Occipital lobe (tissue), 2 donors: ENCODE measurements around the gene HSD17B7. TPM values are rescaled to one million over a fixed set of nuclear protein-coding genes. Genes with fewer than 3 reads are reported as not detected.
A peak's percentile ranks its signal among the peaks of the same experiment; 100 is the strongest.
"Not testable (repeated sequence)": the region's sequence is repeated elsewhere in the genome, so short reads cannot be mapped to it uniquely, and the experiment has no call there.

Experiments
- DNase-seq: peaks from one replicate; lab custom pipeline; 2025; lab: John Stamatoyannopoulos, UW
- total RNA-seq: library from RNA; depleted of rRNA; stranded (reverse); fragments of >200 nt; gene quantifications from one replicate; pipeline ENCODE4 v1.2.3, GENCODE V29; 2014

HSD17B7 gene, protein sequence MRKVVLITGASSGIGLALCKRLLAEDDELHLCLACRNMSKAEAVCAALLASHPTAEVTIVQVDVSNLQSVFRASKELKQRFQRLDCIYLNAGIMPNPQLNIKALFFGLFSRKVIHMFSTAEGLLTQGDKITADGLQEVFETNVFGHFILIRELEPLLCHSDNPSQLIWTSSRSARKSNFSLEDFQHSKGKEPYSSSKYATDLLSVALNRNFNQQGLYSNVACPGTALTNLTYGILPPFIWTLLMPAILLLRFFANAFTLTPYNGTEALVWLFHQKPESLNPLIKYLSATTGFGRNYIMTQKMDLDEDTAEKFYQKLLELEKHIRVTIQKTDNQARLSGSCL
- 27.3 TPM for total RNA-seq

- peak; percentile 63 for DNase-seq
Measured at GRCh38 chr1:162790303-162790984, at the start of gene HSD17B7. TSS of gene HSD17B7 (plus strand) at chr1:162790702. CDS start at chr1:162790801, 99 bp downstream.

DNA sequence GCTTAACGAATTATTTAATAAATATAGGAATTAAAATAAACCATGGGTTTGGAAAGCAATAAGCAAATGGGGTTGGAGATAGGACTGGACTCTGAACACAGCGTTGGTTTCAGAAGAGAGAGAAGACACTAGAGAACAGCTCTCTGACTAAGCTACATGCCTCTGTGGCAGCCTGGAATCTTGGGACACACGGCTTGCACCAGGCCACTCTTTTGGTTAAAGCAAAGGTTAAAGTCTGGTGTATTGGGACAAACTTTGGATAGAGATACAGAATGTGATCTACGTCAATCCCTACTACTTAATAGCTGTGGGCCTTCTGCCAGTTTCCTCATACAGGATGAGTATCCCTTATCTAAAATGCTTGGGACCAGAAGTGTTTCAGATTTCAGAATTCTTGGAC lies 49.7 kb upstream of the HSD17B7 start:
- no peak for DNase-seq

- no peak for DNase-seq
Measured at GRCh38 chr1:162741574-162741973, 48.9 kb upstream of the HSD17B7 start.

DNA sequence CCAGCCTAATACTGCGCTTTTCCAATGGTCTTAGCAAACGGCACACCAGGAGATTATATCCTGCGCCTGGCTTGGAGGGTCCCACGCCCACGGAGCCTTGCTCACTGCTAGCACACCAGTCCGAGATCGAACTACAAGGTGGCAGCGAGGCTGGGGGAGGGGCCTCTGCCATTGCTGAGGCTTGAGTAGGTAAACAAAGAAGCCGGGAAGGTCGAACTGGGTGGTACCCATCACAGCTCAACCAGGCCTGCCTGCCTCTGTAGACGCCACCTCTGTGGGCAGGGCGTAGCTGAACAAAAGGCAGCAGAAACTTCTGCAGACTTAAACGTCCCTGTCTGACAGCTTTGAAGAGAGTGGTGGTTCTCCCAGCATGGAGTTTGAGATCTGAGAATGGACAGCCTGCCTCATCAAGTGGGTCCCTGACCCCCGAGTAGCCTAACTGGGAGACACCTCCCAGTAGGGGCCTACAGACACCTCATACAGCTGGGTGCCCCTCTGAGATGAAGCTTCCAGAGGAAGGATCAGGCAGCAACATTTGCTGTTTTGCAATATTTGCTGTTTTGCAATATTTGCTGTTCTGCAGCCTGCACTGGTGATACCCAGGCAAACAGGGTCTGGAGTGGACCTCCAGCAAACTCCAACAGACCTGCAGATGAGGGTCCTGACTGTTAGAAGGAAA lies 44.1 kb upstream of the HSD17B7 start:
- DNase-seq: not testable (repeated sequence)

- DNase-seq: no peak
Measured at GRCh38 chr1:162753001-162753658, 37.4 kb upstream of the HSD17B7 start.

DNA sequence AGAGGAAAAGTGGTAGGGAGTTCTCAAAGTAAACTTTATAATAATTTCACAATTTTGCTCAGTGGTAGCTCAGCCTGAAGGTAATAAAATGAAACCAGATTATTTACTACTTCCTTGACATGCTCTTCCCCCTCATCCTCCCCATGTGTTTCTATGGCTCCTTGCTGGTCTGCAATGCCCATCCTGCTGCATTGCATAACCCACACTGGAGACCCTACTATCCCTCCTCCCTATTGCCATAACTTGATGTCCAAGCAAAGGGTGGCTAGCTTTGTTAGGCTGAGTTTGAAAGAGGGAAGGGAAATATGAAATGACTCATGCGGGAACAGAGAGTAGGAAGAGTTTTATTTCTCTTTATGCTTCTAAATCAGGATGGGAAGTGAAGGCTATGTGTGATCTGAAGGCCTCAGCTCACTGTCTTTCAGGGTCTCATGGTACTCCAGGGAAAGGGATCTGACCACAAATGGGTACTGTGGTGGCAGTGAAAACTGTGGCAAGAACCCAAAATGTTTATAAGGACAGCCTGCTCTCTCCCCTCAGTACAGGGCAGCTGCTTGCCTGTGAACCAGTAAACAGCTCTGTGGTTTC lies 36.4 kb upstream of the HSD17B7 start:
- DNase-seq: no peak

DNA sequence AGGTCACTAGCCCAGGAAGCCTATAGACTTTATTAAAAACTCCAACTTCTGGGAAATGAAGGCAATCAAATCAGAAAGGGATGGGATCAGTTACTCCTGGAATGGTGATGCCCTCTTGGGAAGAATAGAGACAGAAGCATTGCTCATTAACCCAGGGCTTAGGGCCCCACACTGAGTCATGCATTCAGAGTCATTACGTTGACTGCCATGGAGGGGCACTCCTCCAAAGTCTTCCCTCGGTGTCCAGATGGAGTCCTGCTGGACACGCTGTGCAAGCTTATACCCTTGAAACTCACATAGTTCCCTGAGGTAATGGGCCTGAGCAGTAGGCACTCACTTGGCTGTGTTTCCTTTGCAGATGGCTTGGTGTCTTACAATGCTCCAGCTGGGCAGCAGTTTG lies 35.2 kb upstream of the HSD17B7 start:
- DNase-seq: no peak

DNA sequence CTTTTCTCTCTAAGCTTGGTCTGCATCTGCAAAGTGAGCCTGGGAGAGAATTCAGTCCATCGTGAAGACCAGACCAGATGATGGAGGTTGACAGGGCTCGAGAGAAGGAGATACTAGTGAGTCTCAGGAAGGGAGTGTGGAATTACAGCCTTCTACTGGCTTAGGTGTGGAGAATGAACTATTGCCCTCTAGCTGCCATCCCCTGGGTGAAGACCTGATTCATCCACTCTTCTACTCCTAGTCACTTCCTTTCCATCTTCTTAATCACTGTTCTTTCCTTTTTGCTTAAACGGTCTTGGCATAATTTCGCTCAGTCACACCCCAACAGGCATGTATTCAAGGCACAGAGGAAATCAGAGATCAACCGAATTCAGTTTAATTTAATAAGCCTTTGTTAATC lies 34.0 kb upstream of the HSD17B7 start:
- DNase-seq: no peak

DNA sequence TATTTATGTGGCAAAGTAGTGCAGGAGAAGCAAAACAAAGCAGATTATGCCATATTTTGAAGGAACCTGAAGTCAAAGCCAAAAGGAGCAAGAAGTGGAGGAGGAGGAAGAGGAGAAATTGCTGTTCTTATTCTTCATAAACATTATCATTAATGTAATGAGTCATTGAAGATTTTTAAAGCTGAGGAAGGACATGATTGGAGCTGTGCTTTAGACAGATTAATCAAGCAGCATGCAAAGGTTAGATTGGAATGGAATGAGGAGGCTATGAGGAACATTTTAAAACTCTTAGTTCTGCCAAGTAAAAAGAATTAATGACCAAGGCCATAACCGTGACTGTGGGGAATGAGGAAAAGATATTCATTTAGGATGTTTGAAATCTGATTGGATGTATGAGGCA lies 33.0 kb upstream of the HSD17B7 start:
- DNase-seq: no peak

DNA sequence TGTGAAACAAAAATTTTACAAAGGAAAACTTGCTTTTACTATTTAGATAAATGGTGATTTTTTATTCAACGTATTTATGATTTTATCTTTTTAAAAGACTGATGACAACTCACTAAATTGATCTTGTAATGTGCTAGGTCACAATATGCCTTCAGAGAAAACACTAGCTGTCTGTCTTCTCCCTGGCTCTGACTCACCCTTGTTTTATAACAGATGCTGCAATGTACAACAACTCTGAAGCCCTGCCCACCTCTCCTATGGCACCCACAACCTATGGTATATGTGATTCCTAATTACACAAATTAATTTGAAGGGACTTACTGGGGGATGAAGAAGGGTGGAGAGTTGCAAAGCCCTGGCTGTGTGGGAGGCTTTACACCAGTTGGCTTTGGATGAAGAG lies 24.7 kb upstream of the HSD17B7 start:
- no peak for DNase-seq

DNA sequence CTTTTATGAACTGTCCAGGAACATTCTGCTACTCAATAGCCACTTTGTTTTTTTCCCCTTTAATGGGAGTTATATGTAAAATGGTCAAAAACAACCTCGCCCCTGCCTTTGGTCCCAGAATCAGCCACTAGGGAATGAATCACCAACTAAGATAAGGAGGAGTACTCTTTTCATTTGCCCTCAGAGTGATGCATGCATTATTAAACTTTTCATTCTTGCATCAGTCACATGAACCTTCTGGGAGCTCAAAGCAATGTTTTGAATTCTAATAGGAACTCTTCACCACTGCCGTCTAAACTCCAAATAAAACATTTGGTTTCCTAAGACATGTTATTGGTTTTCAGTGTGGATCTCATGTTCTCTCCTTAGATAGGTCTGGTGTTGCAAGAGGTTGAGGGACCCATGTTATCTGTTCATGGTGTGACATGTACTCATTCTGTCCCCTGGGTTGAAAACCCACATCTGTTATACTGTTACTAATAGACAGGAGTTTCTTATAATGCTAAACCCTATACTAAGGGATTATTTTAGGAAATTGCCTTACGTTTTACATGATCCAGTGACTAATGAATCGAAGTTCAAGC lies 17.8 kb upstream of the HSD17B7 start:
- DNase-seq: no peak

GRCh38 chr1:162774007-162774406 lies 16.5 kb upstream of the HSD17B7 start:
- DNase-seq: no peak

GRCh38 chr1:162779043-162779442 lies 11.5 kb upstream of the HSD17B7 start:
- no peak for DNase-seq

- DNase-seq: no peak
Measured at GRCh38 chr1:162782671-162783070, 7.8 kb upstream of the HSD17B7 start.

- not testable (repeated sequence) for DNase-seq
Measured at GRCh38 chr1:162784926-162785325, 5.6 kb upstream of the HSD17B7 start.

- DNase-seq: not testable (repeated sequence)
Measured at GRCh38 chr1:162788783-162789182, 1.7 kb upstream of the HSD17B7 start.

DNA sequence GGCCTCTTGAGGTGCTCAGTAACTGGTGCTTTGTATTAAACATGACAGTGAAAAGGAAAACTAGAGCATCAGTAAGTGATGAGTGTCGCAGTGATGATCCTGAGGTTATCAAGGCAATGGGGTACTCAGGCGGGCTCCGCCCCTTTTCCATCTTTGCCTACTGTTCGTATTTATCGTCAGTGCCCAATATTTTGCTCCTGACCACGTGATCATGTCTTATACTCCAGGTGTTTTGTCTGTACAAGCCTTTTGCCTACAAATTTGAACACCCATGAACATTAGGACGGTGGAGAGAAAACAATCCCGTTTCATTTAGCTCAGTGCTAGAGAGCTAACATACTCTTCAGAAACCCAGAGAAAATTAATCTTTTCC lies 469 bp downstream of the HSD17B7 start:
- not testable (repeated sequence) for DNase-seq

DNA sequence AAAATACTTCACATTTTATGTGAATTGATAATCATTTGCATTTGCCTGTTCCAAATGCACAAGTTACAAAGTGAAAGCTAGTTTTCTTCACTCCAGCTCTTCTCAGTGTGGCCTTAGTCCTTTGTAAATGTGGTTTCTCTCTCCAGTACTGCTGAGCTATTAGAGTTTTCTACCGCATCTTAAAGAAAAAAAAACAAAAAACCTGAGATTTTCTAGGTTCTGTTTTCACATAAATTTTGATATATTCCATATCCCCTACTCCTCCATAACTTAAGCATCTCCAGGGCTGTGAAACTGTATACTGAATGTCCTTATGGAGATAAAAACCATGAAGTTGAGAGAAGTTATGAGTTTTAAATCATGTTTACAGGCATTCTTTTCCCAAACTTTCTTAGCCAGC lies 3.8 kb downstream of the HSD17B7 start:
- not testable (repeated sequence) for DNase-seq

GRCh38 chr1:162796617-162797279 lies 6.2 kb downstream of the HSD17B7 start:
- not testable (repeated sequence) for DNase-seq

DNA sequence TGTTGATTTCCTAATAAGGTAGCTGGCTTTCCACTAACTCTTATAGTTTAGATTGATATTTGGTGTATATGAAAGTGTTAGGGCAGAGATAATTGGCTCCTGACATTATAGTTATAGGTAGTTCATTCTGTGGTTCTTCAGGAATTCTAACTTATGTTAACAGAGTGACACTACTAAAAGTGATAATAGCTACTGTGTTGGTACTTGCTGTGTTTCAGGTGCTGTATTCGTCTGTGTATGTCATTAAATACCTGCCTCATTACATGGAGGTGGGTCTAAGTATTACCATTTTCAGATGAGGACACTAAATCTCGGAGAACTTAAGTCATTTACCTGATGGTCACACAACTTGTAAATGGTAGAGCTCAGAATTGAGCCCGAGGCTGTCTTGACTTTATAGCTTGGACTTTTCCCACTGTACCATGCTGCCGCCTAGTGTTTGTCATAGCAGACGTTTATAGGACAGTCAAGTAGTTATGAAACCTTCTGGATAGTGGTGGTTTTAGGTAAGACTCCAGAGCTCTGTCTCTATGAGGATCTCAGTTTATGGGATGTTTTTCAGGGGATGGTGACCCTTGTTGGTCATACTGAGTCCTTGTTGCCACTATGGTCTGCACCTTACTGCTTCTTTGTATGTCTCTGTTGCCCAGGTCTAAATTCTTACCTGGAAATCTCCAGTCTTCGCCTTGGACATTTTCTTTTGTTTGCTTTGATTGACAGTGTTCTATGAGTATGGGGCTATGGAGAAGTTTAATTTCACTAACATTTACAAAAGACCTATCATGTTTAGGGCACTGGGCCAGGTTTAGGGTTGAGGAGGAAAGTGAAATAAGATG lies 9.7 kb downstream of the HSD17B7 start:
- peak; percentile 49 for DNase-seq
